Endodermal cell (in vitro differentiated cells): ENCODE results near the gene ASRGL1. TPM values are rescaled to one million over a fixed set of nuclear protein-coding genes. Genes with fewer than 3 reads are reported as not detected.
A peak's percentile ranks its signal among the peaks of the same experiment; 100 is the strongest.
"Not testable (repeated sequence)": the region's sequence is repeated elsewhere in the genome, so short reads cannot be mapped to it uniquely, and the experiment has no call there.

ENCODE experiments used
- DNase-seq: peaks from one replicate; pipeline ENCODE4 v3.0.0-alpha.2; 2017
- H3K27ac ChIP-seq: 2 replicates; pipeline ENCODE4 v1.5.1; 2013; ENCODE audit warnings: mild to moderate bottlenecking, low read depth, low read length, moderate library complexity
- H3K27me3 ChIP-seq: 2 replicates; pipeline ENCODE4 v1.6.1; 2013; ENCODE audit warnings: mild to moderate bottlenecking, low read length, moderate library complexity; ENCODE audit not compliant: insufficient read depth, control insufficient read depth, poor library complexity, severe bottlenecking
- H3K36me3 ChIP-seq: 2 replicates; pipeline ENCODE4 v1.7.0; 2013; ENCODE audit warnings: mild to moderate bottlenecking, low read length, moderate library complexity; ENCODE audit not compliant: control insufficient read depth, insufficient read depth
- H3K4me1 ChIP-seq: one replicate; pipeline ENCODE4 v1.7.0; 2013; ENCODE audit warnings: low read length; ENCODE audit not compliant: control insufficient read depth, insufficient read depth
- H3K4me3 ChIP-seq: 2 replicates; pipeline ENCODE4 v1.5.1; 2013; ENCODE audit warnings: mild to moderate bottlenecking, low read length, moderate library complexity
- H3K9ac ChIP-seq: 2 replicates; pipeline ENCODE4 v1.6.1; 2013; ENCODE audit warnings: mild to moderate bottlenecking, low read length, moderate library complexity; ENCODE audit not compliant: poor library complexity, severe bottlenecking; ENCODE audit errors: extremely low read depth
- H3K9me3 ChIP-seq: 2 replicates; pipeline ENCODE4 v1.6.1; 2013; ENCODE audit warnings: mild to moderate bottlenecking, low read length, moderate library complexity; ENCODE audit not compliant: control insufficient read depth
- H3K27ac Mint-ChIP-seq: 2 replicates; pipeline ENCODE4 v1.8.0; 2020; ENCODE audit warnings: mixed read lengths
- H3K27me3 Mint-ChIP-seq: 2 replicates; pipeline ENCODE4 v1.8.0; 2021; ENCODE audit warnings: mild to moderate bottlenecking, mixed read lengths; ENCODE audit not compliant: insufficient read depth
- H3K36me3 Mint-ChIP-seq: 2 replicates; pipeline ENCODE4 v1.8.0; 2020; ENCODE audit warnings: low read depth, mixed read lengths
- H3K4me1 Mint-ChIP-seq: 2 replicates; pipeline ENCODE4 v1.8.0; 2020; ENCODE audit warnings: mixed read lengths
- H3K4me3 Mint-ChIP-seq: 2 replicates; pipeline ENCODE4 v1.8.0; 2020; ENCODE audit warnings: mild to moderate bottlenecking, moderate library complexity, mixed read lengths
- H3K9me3 Mint-ChIP-seq: 2 replicates; pipeline ENCODE4 v1.8.0; 2020; ENCODE audit warnings: mild to moderate bottlenecking, mixed read lengths
- WGBS, 2 experiments: methylation state at CpG; one replicate each; pipeline versions ENCODE4 v1.1.5 to v1.1.7; 2013; ENCODE audit warnings: missing lambda C conversion rate in 2 of 2, mixed read lengths in 1 of 2; ENCODE audit not compliant: insufficient coverage in 1 of 2, insufficient read length in 1 of 2; 5-methylcytosine and 5-hydroxymethylcytosine counted together
- total RNA-seq, 2 donors: library from RNA; stranded (reverse); fragmentation: NEBNext Ultra II Directional in 1 of 2; extraction: Animal tissue kit (Norgen Biotek cat#: 25700) in 1 of 2; gene quantifications; 2 replicates in 1 of 2; 3 replicates in 1 of 2; pipeline ENCODE4 v1.2.1, GENCODE V29; 2021
- TF ChIP-seq, protein P1 (sequence below): fragments of 200-600 bp; sonication (generic); conservative IDR thresholded peaks from 2 replicates; pipeline ENCODE4 v1.5.0; 2021; ENCODE audit warnings: antibody characterized with exemption, mild to moderate bottlenecking

Gene ASRGL1
- total RNA-seq, 2 donors from 2014 or later: 39.8 to 61.8 TPM

DNA sequence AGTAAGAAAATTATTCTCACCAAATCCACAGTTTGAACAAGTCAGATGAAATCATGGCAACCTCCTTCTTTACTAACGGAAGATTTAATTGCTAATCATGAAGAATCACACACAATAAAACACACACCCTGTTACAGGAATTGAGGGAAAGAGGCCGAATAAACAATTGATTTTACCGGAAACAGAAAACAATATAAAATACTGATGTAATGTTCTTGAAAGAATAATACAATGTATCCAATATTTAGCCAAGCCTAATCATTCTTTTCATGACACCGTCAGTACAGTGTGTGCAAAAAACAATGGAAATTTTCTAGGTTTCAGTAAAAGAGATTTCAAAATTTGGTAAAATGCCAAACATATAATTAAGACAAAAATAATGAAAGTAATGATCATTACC is 23.4 kb downstream of the ASRGL1 start:
- H3K27ac Mint-ChIP-seq: no peak overlapping the region
- H3K4me1 Mint-ChIP-seq: peaks cover 6% of the 10 kb centered on the region
- H3K27me3 ChIP-seq: no peaks in the 10 kb centered on the region
- WGBS, 2 experiments: 100% methylated on average over 2 of the region's 4 CpGs; no CpG with 5 or more reads in 1 of the 2 experiments
- H3K36me3 ChIP-seq: peaks cover 42% of the 10 kb centered on the region
- no peak overlapping the region for H3K4me3 ChIP-seq
- TF ChIP-seq, protein P1, sequence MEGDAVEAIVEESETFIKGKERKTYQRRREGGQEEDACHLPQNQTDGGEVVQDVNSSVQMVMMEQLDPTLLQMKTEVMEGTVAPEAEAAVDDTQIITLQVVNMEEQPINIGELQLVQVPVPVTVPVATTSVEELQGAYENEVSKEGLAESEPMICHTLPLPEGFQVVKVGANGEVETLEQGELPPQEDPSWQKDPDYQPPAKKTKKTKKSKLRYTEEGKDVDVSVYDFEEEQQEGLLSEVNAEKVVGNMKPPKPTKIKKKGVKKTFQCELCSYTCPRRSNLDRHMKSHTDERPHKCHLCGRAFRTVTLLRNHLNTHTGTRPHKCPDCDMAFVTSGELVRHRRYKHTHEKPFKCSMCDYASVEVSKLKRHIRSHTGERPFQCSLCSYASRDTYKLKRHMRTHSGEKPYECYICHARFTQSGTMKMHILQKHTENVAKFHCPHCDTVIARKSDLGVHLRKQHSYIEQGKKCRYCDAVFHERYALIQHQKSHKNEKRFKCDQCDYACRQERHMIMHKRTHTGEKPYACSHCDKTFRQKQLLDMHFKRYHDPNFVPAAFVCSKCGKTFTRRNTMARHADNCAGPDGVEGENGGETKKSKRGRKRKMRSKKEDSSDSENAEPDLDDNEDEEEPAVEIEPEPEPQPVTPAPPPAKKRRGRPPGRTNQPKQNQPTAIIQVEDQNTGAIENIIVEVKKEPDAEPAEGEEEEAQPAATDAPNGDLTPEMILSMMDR: no peak
- no peaks in the 10 kb centered on the region for H3K4me1 ChIP-seq
- peaks cover 33% of the 10 kb centered on the region for H3K36me3 Mint-ChIP-seq
- H3K27ac ChIP-seq: no peak overlapping the region
- no peak for DNase-seq
- no peaks in the 10 kb centered on the region for H3K9me3 ChIP-seq
- H3K4me3 Mint-ChIP-seq: no peak overlapping the region
- H3K9me3 Mint-ChIP-seq: no peaks in the 10 kb centered on the region
- H3K9ac ChIP-seq: no peak overlapping the region
- H3K27me3 Mint-ChIP-seq: no peaks in the 10 kb centered on the region

DNA sequence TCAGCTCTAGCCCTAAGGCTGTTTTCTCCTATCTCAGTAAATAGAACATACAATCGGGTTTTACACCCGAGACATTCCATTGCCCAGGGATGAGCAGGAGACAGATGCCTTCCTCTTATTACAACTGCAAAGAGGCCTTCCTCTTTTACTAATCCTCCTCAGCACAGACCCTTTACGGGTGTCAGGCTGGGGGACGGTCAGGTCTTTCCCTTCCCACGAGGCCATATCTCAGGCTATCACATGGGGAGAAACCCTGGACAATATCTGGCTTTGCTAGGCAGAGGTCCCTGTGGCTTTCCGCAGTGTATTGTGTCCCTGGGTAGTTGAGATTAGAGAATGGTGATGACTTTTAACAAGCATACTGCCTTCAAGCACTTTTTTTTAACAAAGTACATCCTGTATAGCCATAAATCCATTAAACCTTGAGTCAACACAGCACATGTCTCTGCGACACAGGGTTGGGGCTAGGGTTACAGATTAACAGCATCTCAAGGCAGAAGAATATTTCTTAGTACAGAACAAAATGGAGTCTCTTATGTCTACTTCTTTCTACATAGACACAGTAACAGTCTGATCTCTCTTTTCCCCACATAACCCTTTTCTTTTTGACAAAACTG is 31.7 kb downstream of the ASRGL1 start:
- not testable (repeated sequence) for H3K4me3 Mint-ChIP-seq, H3K27me3 ChIP-seq, H3K27me3 Mint-ChIP-seq, H3K27ac ChIP-seq, H3K9ac ChIP-seq, H3K36me3 ChIP-seq, DNase-seq, H3K9me3 ChIP-seq, H3K27ac Mint-ChIP-seq, H3K4me1 ChIP-seq
- H3K36me3 Mint-ChIP-seq: peaks cover 25% of the 10 kb centered on the region
- H3K9me3 Mint-ChIP-seq: peaks cover 14% of the 10 kb centered on the region
- WGBS, 2 experiments: 92 to 100% methylated on average over 3 to 7 of the region's 7 CpGs
- peak overlapping the region; percentile 49 for H3K4me3 ChIP-seq
- peaks cover 15% of the 10 kb centered on the region for H3K4me1 Mint-ChIP-seq

DNA sequence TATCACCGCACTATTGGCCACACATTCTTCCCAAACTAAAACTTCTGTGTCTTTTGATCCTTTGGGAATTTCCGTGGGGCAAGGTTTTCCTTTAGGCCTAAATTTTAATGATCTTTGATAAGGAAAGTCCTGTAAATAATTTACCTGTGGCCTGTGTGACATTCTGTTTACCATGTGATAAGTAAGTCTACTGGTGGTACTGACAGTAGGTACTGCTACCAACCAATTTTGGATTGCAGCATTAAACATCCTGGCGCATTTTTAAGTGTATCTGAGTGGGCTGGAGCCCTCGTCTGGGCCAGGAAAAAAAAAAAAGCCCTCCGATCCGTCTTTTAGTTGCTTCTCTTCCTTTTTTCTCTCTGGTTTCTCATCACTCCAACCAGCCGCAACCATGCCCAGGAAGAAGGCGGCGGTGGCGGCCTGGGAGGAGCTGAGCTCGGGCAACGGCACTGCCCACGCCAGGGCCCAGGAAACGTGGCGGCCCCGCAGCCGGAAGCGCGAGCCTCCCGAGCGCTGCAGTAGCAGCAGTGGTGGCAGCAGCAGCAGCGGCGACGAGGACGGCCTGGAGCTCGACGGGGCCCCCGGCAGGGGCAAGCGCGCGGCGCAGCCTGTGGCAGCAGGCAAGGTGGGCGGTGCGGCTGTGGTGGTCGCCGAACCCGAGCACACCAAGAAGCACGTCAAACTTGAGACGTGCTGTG is 33.6 kb downstream of the ASRGL1 start:
- peak; percentile 62 for DNase-seq
- 87 to 93% methylated on average over 18 to 38 of the region's 39 CpGs for WGBS, 2 experiments
- TF ChIP-seq, protein P1: no peak
- Mint-ChIP-seq H3K4me3 (no peak overlapping the region), H3K4me1 (peaks cover 26% of the 10 kb centered on the region), H3K36me3 (peaks cover 21% of the 10 kb centered on the region), H3K9me3 (peaks cover 14% of the 10 kb centered on the region), H3K27me3 (no peaks in the 10 kb centered on the region), H3K27ac (no peak overlapping the region)
- no peaks in the 10 kb centered on the region for H3K27me3 ChIP-seq
- H3K9ac ChIP-seq: no peak overlapping the region
- H3K4me3 ChIP-seq: no peak overlapping the region
- no peaks in the 10 kb centered on the region for H3K36me3 ChIP-seq
- H3K9me3 ChIP-seq: peaks cover 7% of the 10 kb centered on the region
- H3K27ac ChIP-seq: no peak overlapping the region
- no peaks in the 10 kb centered on the region for H3K4me1 ChIP-seq
